ENCODE results near the gene TTC24.

GRCh38 chr1:156601122-156601830 lies 21.8 kb downstream of the TTC24 start, which contains the start of gene GPATCH4:
- TF ChIP-seq CTCF (IDR thresholded peaks at IDR 0.05; ENCODE audit: poor library complexity) (no peak), EZH2phosphoT487 (IDR thresholded peaks at IDR 0.05; ENCODE audit: low read depth, severe bottlenecking, unreplicated experiment) (no peak)

Measured in hepatocyte (in vitro differentiated cells).